GM12878 (cell line): ENCODE measurements around the gene TAGLN3. TPM values are rescaled to one million over a fixed set of nuclear protein-coding genes. Genes with fewer than 3 reads are reported as not detected.

Experiments used
- ATAC-seq: fragments of 200-7000 bp; cut with Tn5 transposase; 3 replicates; pipeline ENCODE4 v1.9.1; 2020; ENCODE audit warnings: mild to moderate bottlenecking, moderate library complexity
- BruUV-seq: library from RNA; stranded (reverse); fragments of 400-500 nt; replicated peaks from 2 replicates; lab custom pipeline; 2021; lab: Mats Ljungman, UMichigan
- CTCF ChIA-PET: fragments of 300-600 bp; sonication (Branson Sonifier 250); formaldehyde crosslinking; extraction: SDS; loops from one replicate; lab custom pipeline; 2021; ENCODE audit warnings: inconsistent platforms; lab: Yijun Ruan, JAX
- POLR2A ChIA-PET: fragments of 350-600 bp; formaldehyde crosslinking; extraction: SDS; loops from one replicate; lab custom pipeline; 2021; ENCODE audit warnings: inconsistent platforms; lab: Charles Lee
- RAD21 ChIA-PET: fragments of 300-600 bp; sonication (Branson Sonifier 250); formaldehyde crosslinking; loops from one replicate; lab custom pipeline; 2023; ENCODE audit warnings: antibody characterized with exemption; ENCODE audit not compliant: unreplicated experiment; lab: Charles Lee
- SMC1A ChIA-PET: fragments of 300-600 bp; sonication (Branson Sonifier 250); formaldehyde crosslinking; loops from one replicate; lab custom pipeline; 2023; ENCODE audit not compliant: unreplicated experiment, uncharacterized antibody; lab: Charles Lee
- DNase-seq: peaks from one replicate; pipeline ENCODE4 v3.0.0-alpha.2; 2011; ENCODE audit warnings: low read depth, low spot score
- FAIRE-seq: peaks from 3 replicates; lab custom pipeline; 2011; peaks lifted over from hg19 to GRCh38; lab: Jason Lieb, UNC
- H2AFZ ChIP-seq: 2 replicates; pipeline ENCODE4 v1.6.0; 2011; ENCODE audit warnings: low read depth, low read length, control low read depth; ENCODE audit not compliant: control insufficient read depth
- H3K27ac ChIP-seq: 2 replicates; pipeline ENCODE4 v1.5.1; 2011; ENCODE audit warnings: control low read depth; ENCODE audit not compliant: control insufficient read depth, insufficient read depth
- H3K27me3 ChIP-seq, 2 experiments: replicated peaks in 1 of 2; 2 replicates each; pipeline versions ENCODE4 v1.6.0 to v1.6.1; 2011; ENCODE audit warnings: low read length in 1 of 2; ENCODE audit not compliant: control insufficient read depth in 2 of 2, insufficient read depth in 2 of 2
- H3K36me3 ChIP-seq, 2 experiments: 2 replicates each; pipeline ENCODE4 v1.5.1; 2011; ENCODE audit warnings: low read length in 1 of 2; ENCODE audit not compliant: control insufficient read depth in 2 of 2, insufficient read depth in 2 of 2
- H3K4me1 ChIP-seq: 2 replicates; pipeline ENCODE4 v1.6.1; 2011; ENCODE audit warnings: mild to moderate bottlenecking, low read length, moderate library complexity, mixed read lengths; ENCODE audit not compliant: control insufficient read depth, insufficient read depth
- H3K4me2 ChIP-seq: 2 replicates; pipeline ENCODE4 v1.6.0; 2011; ENCODE audit warnings: control low read depth; ENCODE audit not compliant: control insufficient read depth, insufficient read depth
- H3K4me3 ChIP-seq: fragments of 200-600 bp; sonication (generic); 2 replicates; pipeline ENCODE4 v1.5.1; 2016
- H3K79me2 ChIP-seq: 2 replicates; pipeline ENCODE4 v1.6.0; 2011; ENCODE audit warnings: low read length; ENCODE audit not compliant: control insufficient read depth, insufficient read depth
- H3K9ac ChIP-seq: 2 replicates; pipeline ENCODE4 v1.8.0; 2011; ENCODE audit warnings: low read length, control low read depth, mixed read lengths; ENCODE audit not compliant: control insufficient read depth, insufficient read depth
- H3K9me3 ChIP-seq: replicated peaks from 3 replicates; pipeline ENCODE4 v1.5.1; 2011; ENCODE audit warnings: mild to moderate bottlenecking, low read length; ENCODE audit not compliant: control insufficient read depth, insufficient read depth
- H4K20me1 ChIP-seq: 2 replicates; pipeline ENCODE4 v1.6.0; 2011; ENCODE audit not compliant: control insufficient read depth, insufficient read depth
- BMI1 ChIP-seq: fragments of 450-650 bp; IDR thresholded peaks from 2 replicates; pipeline ENCODE4 v1.6.1; 2016; ENCODE audit warnings: mild to moderate bottlenecking, moderate library complexity, borderline replicate concordance
- CBX5 ChIP-seq: sonication (generic); IDR thresholded peaks from 2 replicates; pipeline ENCODE4 v1.6.1; 2016; ENCODE audit warnings: low read depth, moderate library complexity, mild to moderate bottlenecking, inconsistent platforms
- CREB1 ChIP-seq: IDR thresholded peaks from 2 replicates; pipeline ENCODE4 v1.6.1; 2012; ENCODE audit warnings: low read depth, mild to moderate bottlenecking, inconsistent platforms
- DPF2 ChIP-seq: fragments of 450-650 bp; IDR thresholded peaks from 2 replicates; pipeline ENCODE4 v1.6.1; 2017; ENCODE audit warnings: mild to moderate bottlenecking
- JUNB ChIP-seq: IDR thresholded peaks from 2 replicates; pipeline ENCODE4 v1.6.1; 2016; ENCODE audit warnings: antibody characterized with exemption, mild to moderate bottlenecking
- JUND ChIP-seq: IDR thresholded peaks from 2 replicates; pipeline ENCODE4 v1.6.1; 2012; ENCODE audit warnings: low read depth, mild to moderate bottlenecking, low read length, improper control_type of control experiment, moderate library complexity
- POLR2A ChIP-seq: IDR thresholded peaks from 2 replicates; pipeline ENCODE4 v1.6.1; 2011; ENCODE audit warnings: low read depth, mild to moderate bottlenecking, low read length
- YY1 ChIP-seq: IDR thresholded peaks from 2 replicates; pipeline ENCODE4 v1.6.1; 2011; ENCODE audit warnings: low read depth, mild to moderate bottlenecking, low read length
- ZSCAN29 ChIP-seq: fragments of 450-650 bp; IDR thresholded peaks from 2 replicates; pipeline ENCODE4 v1.6.1; 2017; ENCODE audit warnings: mild to moderate bottlenecking, moderate library complexity
- WGBS: methylation state at CpG from one replicate; pipeline ENCODE4 v1.1.6; 2016; ENCODE audit warnings: low lambda C conversion rate; ENCODE audit not compliant: insufficient replicate concordance, insufficient coverage; ENCODE audit errors: missing lambda C conversion rate; 5-methylcytosine and 5-hydroxymethylcytosine counted together
- in situ Hi-C: fragments of 300-500 bp; cut with MboI; formaldehyde crosslinking; loops from 9 replicates; pipeline ENCODE4 v1.14.3; 2018; ENCODE audit warnings: mixed read lengths
- intact Hi-C: fragments of 100-400 bp; cut with micrococcal nuclease; formaldehyde crosslinking; loops from one replicate; pipeline ENCODE4 v1.14.2; 2022; ENCODE audit not compliant: unreplicated experiment
- polyA plus RNA-seq, 11 experiments: library from polyadenylated mRNA; depleted of rRNA in 4 of 11; unstranded in 6 of 11; stranded (reverse) in 5 of 11; fragments of >200 nt; fragmentation: Nextera tagmentation in 4 of 11; fragmentation: Illumina TruSeq in 1 of 11; extraction: Ambion mirVana in 4 of 11; extraction: Trizol in 1 of 11; gene quantifications; 1 replicate in 1 of 11; 2 replicates in 10 of 11; pipeline versions ENCODE4 v1.2.1 to v1.2.3, GENCODE V29; 2011 to 2016; ENCODE audit warnings: inconsistent platforms in 2 of 11, missing spikeins in 2 of 11, low read depth in 1 of 11
- total RNA-seq, 4 experiments: library from RNA; depleted of rRNA in 3 of 4; stranded (reverse); fragments of >200 nt in 3 of 4; fragmentation: Illumina TruSeq in 1 of 4; extraction: Trizol in 1 of 4; gene quantifications; 2 replicates each; pipeline versions ENCODE4 v1.2.1 to v1.2.3, GENCODE V29; 2013 to 2021
- TF ChIP-seq, protein P1 (sequence below): fragments of 450-650 bp; IDR thresholded peaks from 2 replicates; pipeline ENCODE4 v1.6.1; 2017; ENCODE audit warnings: mild to moderate bottlenecking, moderate library complexity
- TF ChIP-seq, protein P2 (sequence below): fragments of 450-650 bp; IDR thresholded peaks from 2 replicates; pipeline ENCODE4 v1.6.1; 2018; ENCODE audit warnings: borderline replicate concordance, mild to moderate bottlenecking; ENCODE audit not compliant: partially characterized antibody

Gene TAGLN3
- total and polyA plus RNA-seq, 10 of the 15 experiments (the other 5 are each of a cell fraction or from before 2014, with no cell fraction given) = 0.06 to 0.53 (median 0.12) TPM; not detected in 3

DNA sequence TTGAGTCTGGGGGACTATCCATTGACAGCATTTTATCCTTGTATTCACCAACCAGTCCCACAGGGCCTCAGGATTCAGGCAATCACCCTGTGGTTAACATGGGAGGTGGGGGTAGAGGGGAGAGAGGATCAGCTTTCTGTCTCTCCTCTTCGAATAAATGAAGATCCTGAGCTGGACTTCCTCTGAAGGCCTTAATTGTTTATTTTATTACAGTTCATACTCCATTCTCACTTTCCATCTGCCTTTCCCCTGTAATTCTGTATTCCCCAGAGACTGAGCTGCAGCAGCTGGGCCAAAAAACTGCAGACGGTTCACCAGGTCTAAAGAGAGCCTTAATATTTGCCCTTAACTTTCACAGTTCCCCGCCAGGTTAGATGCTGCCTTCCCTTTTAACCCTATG, 11.9 kb downstream of the TAGLN3 start:
- Histone ChIP-seq H3K27me3 (no peaks in the 10 kb centered on the region; a peak in 1 of 4 replicates), H3K27ac (no peak overlapping the region), H3K4me2 (no peak overlapping the region), H3K4me3 (no peak overlapping the region), H2AFZ (no peak overlapping the region), H4K20me1 (no peaks in the 10 kb centered on the region), H3K9me3 (no peaks in the 10 kb centered on the region), H3K36me3 (no peaks in the 10 kb centered on the region), H3K79me2 (no peaks in the 10 kb centered on the region), H3K9ac (no peak overlapping the region), H3K4me1 (no peaks in the 10 kb centered on the region)
- TF ChIP-seq BMI1 (no peak), POLR2A (no peak), YY1 (no peak), JUNB (no peak), CBX5 (no peak), CREB1 (no peak), ZSCAN29 (no peak), DPF2 (no peak)
- FAIRE-seq = no peak
- RAD21 ChIA-PET = interaction anchor here (2.1 to 6.0 kb wide), 3 partner anchors 12 to 116 kb away, joined by 8 to 158 read pairs (median 31); partner anchors contain the start of gene TAGLN3
- no TSS peak for BruUV-seq
- CTCF ChIA-PET = interaction anchor here (1.2 to 10.9 kb wide), 4 partner anchors 10 to 342 kb away, joined by 3 to 467 read pairs (median 48); partner anchors contain the start of gene TAGLN3
- no peak for DNase-seq
- WGBS = 65% methylated on average over 3 of the region's 3 CpGs
- POLR2A ChIA-PET = no interaction called here
- in situ Hi-C loops = no loop called here
- SMC1A ChIA-PET = interaction anchor here (1.3 to 15.1 kb wide), 3 partner anchors 16 to 293 kb away, joined by 3 to 417 read pairs (median 123); partner anchors contain the start of gene TAGLN3
- intact Hi-C loops = no loop called here
- no peak for ATAC-seq

DNA sequence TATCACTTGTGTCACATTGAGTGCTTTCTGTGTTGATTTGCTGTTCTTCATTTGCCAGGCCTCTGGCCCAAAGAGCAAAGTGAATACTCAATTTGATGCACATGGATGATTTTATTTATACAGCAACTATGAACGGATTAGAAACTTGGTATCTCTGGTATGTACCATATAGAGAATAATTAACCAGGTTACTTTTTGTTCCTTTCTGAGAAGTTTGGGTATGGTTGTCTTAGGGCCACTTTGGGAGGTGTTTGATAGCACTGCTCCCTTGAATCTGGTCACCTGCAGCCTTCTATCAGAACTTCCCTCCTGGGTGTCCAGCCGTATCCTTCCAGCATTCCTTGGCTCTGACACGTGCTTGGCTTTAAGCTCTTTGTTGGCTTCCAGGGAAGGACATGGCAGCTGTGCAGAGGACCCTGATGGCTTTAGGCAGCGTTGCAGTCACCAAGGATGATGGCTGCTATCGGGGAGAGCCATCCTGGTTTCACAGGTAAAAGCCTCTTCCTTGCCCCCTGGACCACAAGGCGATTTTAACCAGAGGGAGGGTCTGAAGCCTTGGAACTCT, 12.7 kb downstream of the TAGLN3 start:
- FAIRE-seq (no peak), ATAC-seq (no peak), DNase-seq (no peak)
- no peak overlapping the region for H3K27ac ChIP-seq
- no peaks in the 10 kb centered on the region for H3K79me2 ChIP-seq
- in situ Hi-C loops = no loop called here
- 18% methylated on average over 6 of the region's 6 CpGs for WGBS
- H3K9ac ChIP-seq = no peak overlapping the region
- no peaks in the 10 kb centered on the region for H3K36me3 ChIP-seq
- ChIA-PET POLR2A (no interaction called here), CTCF (interaction anchor here (2.4 to 10.9 kb wide), 6 partner anchors 19 to 342 kb away, joined by 7 to 467 read pairs (median 27); partner anchors contain the start of gene TAGLN3), SMC1A (interaction anchor here (1.4 to 15.1 kb wide), 3 partner anchors 16 to 343 kb away, joined by 3 to 417 read pairs (median 123); partner anchors contain the start of gene TAGLN3), RAD21 (interaction anchor here (0.6 to 6.0 kb wide), 8 partner anchors 13 to 963 kb away, joined by 3 to 158 read pairs (median 14); partner anchors contain the start of genes CD200R1 and TAGLN3)
- H3K9me3 ChIP-seq = no peaks in the 10 kb centered on the region
- no peak overlapping the region for H2AFZ ChIP-seq
- intact Hi-C loops = no loop called here
- H3K4me1 ChIP-seq = no peaks in the 10 kb centered on the region
- no peaks in the 10 kb centered on the region; a peak in 1 of 4 replicates for H3K27me3 ChIP-seq
- no TSS peak for BruUV-seq
- H3K4me3 ChIP-seq = no peak overlapping the region
- H3K4me2 ChIP-seq = no peak overlapping the region
- H4K20me1 ChIP-seq = no peaks in the 10 kb centered on the region
- TF ChIP-seq, protein P1, sequence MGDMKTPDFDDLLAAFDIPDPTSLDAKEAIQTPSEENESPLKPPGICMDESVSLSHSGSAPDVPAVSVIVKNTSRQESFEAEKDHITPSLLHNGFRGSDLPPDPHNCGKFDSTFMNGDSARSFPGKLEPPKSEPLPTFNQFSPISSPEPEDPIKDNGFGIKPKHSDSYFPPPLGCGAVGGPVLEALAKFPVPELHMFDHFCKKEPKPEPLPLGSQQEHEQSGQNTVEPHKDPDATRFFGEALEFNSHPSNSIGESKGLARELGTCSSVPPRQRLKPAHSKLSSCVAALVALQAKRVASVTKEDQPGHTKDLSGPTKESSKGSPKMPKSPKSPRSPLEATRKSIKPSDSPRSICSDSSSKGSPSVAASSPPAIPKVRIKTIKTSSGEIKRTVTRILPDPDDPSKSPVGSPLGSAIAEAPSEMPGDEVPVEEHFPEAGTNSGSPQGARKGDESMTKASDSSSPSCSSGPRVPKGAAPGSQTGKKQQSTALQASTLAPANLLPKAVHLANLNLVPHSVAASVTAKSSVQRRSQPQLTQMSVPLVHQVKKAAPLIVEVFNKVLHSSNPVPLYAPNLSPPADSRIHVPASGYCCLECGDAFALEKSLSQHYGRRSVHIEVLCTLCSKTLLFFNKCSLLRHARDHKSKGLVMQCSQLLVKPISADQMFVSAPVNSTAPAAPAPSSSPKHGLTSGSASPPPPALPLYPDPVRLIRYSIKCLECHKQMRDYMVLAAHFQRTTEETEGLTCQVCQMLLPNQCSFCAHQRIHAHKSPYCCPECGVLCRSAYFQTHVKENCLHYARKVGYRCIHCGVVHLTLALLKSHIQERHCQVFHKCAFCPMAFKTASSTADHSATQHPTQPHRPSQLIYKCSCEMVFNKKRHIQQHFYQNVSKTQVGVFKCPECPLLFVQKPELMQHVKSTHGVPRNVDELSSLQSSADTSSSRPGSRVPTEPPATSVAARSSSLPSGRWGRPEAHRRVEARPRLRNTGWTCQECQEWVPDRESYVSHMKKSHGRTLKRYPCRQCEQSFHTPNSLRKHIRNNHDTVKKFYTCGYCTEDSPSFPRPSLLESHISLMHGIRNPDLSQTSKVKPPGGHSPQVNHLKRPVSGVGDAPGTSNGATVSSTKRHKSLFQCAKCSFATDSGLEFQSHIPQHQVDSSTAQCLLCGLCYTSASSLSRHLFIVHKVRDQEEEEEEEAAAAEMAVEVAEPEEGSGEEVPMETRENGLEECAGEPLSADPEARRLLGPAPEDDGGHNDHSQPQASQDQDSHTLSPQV = no peak
- TF ChIP-seq, protein P2, sequence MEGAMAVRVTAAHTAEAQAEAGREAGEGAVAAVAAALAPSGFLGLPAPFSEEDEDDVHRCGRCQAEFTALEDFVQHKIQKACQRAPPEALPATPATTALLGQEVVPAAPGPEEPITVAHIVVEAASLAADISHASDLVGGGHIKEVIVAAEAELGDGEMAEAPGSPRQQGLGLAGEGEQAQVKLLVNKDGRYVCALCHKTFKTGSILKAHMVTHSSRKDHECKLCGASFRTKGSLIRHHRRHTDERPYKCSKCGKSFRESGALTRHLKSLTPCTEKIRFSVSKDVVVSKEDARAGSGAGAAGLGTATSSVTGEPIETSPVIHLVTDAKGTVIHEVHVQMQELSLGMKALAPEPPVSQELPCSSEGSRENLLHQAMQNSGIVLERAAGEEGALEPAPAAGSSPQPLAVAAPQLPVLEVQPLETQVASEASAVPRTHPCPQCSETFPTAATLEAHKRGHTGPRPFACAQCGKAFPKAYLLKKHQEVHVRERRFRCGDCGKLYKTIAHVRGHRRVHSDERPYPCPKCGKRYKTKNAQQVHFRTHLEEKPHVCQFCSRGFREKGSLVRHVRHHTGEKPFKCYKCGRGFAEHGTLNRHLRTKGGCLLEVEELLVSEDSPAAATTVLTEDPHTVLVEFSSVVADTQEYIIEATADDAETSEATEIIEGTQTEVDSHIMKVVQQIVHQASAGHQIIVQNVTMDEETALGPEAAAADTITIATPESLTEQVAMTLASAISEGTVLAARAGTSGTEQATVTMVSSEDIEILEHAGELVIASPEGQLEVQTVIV = no peak
- TF ChIP-seq JUND = no peak
